Measurements from ENCODE around the gene BCR. TPM values are rescaled to one million over a fixed set of nuclear protein-coding genes. Genes with fewer than 3 reads are reported as not detected.

Gene BCR
- total and polyA plus RNA-seq, 7 donors: 2.7 to 7.7 (median 6.5) TPM

- Histone ChIP-seq H3K4me1 (peaks cover 18% of the 10 kb centered on the region), H3K4me3 (no peak overlapping the region), H3K36me3 (ENCODE audit: insufficient read depth in 1 of 2, low read depth in 1 of 2) (no peaks in the 10 kb centered on the region), H3K9me3 (no peaks in the 10 kb centered on the region), H3K27ac (no peak overlapping the region), H3K27me3 (ENCODE audit: insufficient read depth in 3 of 3, low read length in 2 of 3) (peaks cover 0 to 35% (median 5%) of the 10 kb centered on the region in 3 donors)
- 58 to 66% (median 61%) methylated on average over 10 of the region's 10 CpGs for WGBS, 3 donors
- no peak for ATAC-seq
- TF ChIP-seq CTCF (IDR thresholded peaks at IDR 0.05): no peak
- intact Hi-C loops (cut with DNase I): no loop called here
- DNase-seq: no peak
Observed at GRCh38 chr22:23230348-23231068, 50.2 kb downstream of the BCR start.

- WGBS, 3 donors: 70 to 71% (median 70%) methylated on average over 5 of the region's 5 CpGs
- H3K27ac ChIP-seq: no peak overlapping the region
- DNase-seq (no peak), ATAC-seq (no peak)
- no peak for TF ChIP-seq CTCF (IDR thresholded peaks at IDR 0.05)
- intact Hi-C loops (cut with DNase I): no loop called here
- no peak overlapping the region for H3K4me3 ChIP-seq
- no peaks in the 10 kb centered on the region for H3K36me3 ChIP-seq (ENCODE audit: insufficient read depth in 1 of 2, low read depth in 1 of 2)
- peaks cover 0 to 35% (median 5%) of the 10 kb centered on the region in 3 donors for H3K27me3 ChIP-seq (ENCODE audit: insufficient read depth in 3 of 3, low read length in 2 of 3)
- H3K4me1 ChIP-seq: peaks cover 15% of the 10 kb centered on the region
- no peaks in the 10 kb centered on the region for H3K9me3 ChIP-seq
Observed at GRCh38 chr22:23231471-23232093, 51.3 kb downstream of the BCR start.

- Histone ChIP-seq H3K9me3 (no peaks in the 10 kb centered on the region), H3K36me3 (ENCODE audit: insufficient read depth in 1 of 2, low read depth in 1 of 2) (no peaks in the 10 kb centered on the region), H3K27me3 (ENCODE audit: insufficient read depth in 3 of 3, low read length in 2 of 3) (peaks cover 0 to 35% (median 5%) of the 10 kb centered on the region in 3 donors), H3K27ac (no peak overlapping the region), H3K4me3 (no peak overlapping the region), H3K4me1 (peaks cover 15% of the 10 kb centered on the region)
- WGBS, 3 donors: 97 to 100% (median 97%) methylated on average over 9 of the region's 9 CpGs
- TF ChIP-seq CTCF (IDR thresholded peaks at IDR 0.05): no peak
- intact Hi-C loops (cut with DNase I): no loop called here
- no peak for DNase-seq
- ATAC-seq: no peak
Observed at GRCh38 chr22:23232094-23232905, 52.0 kb downstream of the BCR start.

GRCh38 chr22:23233084-23233531 lies 52.8 kb downstream of the BCR start:
- no peak for ATAC-seq
- Histone ChIP-seq H3K27ac (no peak overlapping the region), H3K4me1 (peaks cover 21% of the 10 kb centered on the region), H3K36me3 (ENCODE audit: insufficient read depth in 1 of 2, low read depth in 1 of 2) (no peaks in the 10 kb centered on the region), H3K9me3 (no peaks in the 10 kb centered on the region), H3K27me3 (ENCODE audit: insufficient read depth in 3 of 3, low read length in 2 of 3) (peaks cover 0 to 35% (median 5%) of the 10 kb centered on the region in 3 donors), H3K4me3 (no peak overlapping the region)
- TF ChIP-seq CTCF (IDR thresholded peaks at IDR 0.05): no peak
- no peak for DNase-seq
- intact Hi-C loops (cut with DNase I): no loop called here
- 54 to 60% (median 55%) methylated on average over 11 of the region's 11 CpGs for WGBS, 3 donors
